Measurements from ENCODE around the gene PYGM.

DNA sequence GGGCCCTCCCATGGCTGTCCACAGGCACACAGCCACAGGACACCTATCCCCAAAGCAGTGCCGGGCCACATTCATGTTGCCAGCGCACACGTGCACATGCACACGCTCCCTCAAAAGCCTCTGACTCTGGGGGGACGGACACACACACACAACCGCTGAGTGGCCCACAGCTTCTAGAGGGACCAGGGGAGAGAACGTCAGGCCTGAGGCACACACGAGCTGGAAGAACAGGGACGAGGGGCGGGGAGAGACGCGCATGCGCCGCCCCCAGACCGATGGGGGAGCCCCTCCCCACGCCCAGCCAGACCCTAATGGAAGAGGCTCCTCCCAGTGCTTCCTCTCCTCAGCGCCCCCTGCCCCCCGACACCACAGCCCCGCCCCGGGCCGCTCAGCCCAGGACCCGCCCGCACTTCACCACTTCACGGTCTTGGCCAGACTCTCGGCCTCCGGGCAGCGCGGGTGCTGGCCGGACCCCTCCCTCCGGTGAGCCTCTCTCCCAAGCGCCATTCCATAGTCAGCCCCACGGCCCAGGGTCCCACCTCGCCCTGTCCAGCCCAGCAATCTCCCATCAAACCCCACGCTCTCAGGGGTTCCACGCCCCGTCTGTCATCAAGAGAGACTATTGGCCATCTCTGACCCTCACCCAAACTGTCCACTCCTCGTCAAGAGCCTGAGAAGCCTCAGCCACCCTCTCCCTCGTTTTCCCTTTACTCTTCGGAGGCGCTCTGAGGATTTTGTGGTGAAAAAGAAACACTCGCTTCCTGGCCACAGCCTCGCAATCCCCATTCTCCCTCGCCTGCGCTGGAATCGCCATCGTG, 48.4 kb downstream of the PYGM start:
- TF ChIP-seq POLR2A (IDR thresholded peaks at IDR 0.05) (no peak), CTCF (IDR thresholded peaks at IDR 0.05) (no peak)

Data from testis (tissue), 2 donors.